ENCODE measurements around the gene RAB6B.

The RAB6B gene

DNA sequence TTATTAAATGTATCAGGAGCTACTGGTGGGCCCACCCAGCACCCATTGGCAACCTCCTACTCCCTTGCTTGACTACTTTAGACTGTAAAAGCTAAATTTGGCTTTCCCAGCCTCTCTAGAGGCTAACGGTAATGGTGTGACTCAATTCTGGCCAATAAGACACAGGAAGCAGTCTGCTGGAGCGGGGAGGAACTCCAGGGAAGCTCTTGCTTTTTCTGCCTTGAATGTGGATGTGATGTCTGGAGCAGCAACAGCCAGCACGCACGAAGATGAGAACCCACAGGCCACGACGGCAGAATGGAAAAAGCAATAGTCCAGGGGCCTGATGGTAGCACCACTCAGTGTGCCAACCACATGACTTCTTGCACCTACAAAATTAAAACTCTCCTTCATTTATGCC, 39.9 kb downstream of the RAB6B start:
- ChIA-PET CTCF (interaction anchor here (1.0 to 1.4 kb wide), 2 partner anchors 9 to 12 kb away, joined by 3 read pairs; no protein-coding TSS in a partner anchor), POLR2A (no interaction called here)
- no peak for DNase-seq (ENCODE audit: extremely low spot score)
- no peak for TF ChIP-seq CTCF (IDR thresholded peaks at IDR 0.05; ENCODE audit: control extremely low read depth, extremely low read depth, low read depth, missing control alignments)

- TF ChIP-seq CTCF (IDR thresholded peaks at IDR 0.05; ENCODE audit: control extremely low read depth, extremely low read depth, low read depth, missing control alignments), result no peak
- POLR2A ChIA-PET, result no interaction called here
- CTCF ChIA-PET, result interaction anchor here (1.4 kb wide), 1 partner anchor 11 kb away, joined by 3 read pairs; no protein-coding TSS in a partner anchor
- DNase-seq (ENCODE audit: extremely low spot score), result no peak
These were observed 40.7 kb downstream of the RAB6B start for GRCh38 chr3:133855002-133855370.

DNA sequence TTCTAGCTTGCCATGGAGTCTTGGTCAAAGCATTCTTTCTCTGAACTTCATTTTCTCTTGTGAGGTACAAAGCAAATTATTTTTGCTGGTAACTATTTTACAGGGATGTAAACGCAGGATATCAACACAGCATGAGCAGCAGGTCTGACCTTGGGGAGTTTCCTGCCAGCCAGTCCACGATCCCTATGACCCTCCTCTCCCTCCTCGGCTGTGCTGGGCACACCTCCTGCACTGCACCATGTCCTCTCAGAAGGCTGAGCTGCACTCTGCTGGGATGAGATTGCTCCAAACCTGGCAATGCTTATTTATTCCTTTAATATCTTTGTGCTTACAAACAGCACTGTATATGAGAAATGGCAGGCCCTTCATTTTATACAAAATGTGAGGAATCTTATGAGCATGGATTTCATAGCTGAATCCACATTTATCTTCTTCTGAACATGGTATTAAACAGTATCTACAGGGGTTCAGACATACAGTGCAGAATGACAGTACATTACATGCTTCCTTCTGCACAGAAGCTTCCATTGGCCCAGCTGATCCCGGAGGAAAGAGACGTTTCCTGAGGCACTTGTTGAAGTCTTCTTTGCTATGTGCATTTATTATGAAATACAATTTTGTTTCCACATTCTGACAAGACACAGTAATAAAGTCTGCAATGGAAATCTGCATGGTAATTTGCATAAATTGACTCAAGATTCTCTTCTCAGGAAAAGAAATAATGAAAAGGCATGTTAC, 41.2 kb downstream of the RAB6B start:
- POLR2A ChIA-PET, result no interaction called here
- DNase-seq (ENCODE audit: extremely low spot score), result no peak
- TF ChIP-seq CTCF (IDR thresholded peaks at IDR 0.05; ENCODE audit: control extremely low read depth, extremely low read depth, low read depth, missing control alignments), result no peak
- CTCF ChIA-PET, result interaction anchor here (1.4 kb wide), 1 partner anchor 10 kb away, joined by 3 read pairs; no protein-coding TSS in a partner anchor

DNA sequence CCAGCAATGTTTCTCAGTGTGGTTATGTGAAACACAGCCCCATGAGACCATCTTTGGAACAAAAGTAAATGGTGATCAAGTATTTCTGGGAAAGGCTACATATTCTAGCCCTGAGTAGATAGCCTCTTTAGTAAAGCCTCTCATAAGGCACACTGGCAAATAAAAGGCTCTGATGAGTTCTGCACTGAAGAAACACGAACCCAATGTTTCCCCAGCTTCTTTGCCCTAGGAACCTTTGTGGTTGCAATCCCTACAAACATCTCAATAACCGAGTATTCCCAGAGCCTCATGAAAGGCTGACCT, 41.8 kb downstream of the RAB6B start:
- DNase-seq (ENCODE audit: extremely low spot score), result no peak

DNA sequence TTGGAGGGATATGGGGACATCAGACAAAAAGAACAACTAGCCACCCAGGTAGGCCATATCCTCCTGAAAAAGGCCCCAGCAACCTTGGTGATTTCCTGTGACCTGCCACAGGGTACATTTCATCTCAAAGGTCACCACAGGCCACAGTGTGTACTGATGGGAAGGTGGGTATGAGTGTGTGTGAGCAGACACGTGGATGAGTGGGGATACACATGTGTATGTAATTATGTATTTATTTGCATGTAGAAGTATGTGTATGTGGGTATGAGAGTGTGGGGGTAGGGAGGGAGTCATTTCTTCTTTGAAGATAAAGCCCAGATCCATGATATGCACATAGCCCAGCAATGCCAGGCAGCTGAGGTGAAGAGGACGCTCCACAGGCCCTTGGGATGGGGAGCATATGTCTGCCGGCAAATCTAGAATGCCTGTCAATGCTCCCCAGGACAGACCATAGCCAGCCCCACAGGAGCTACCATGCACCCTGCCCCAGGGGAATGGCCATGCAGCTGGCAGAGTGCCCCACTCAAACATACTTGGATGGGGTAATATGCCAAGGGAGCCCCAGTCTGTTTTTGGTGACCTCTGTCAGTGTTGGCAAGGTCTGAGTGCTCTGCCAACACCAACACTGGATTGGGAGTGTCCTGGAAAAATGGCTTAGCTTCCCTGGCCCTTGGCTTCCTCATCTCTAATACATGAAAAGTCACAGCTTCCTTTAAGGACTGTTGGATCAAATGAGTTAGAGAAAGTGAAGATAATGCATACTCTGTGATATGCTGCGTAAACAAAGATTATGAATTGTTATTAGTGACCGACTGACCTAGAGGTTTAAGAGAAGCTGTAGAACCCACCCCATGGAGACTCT, 42.4 kb downstream of the RAB6B start:
- DNase-seq (ENCODE audit: extremely low spot score), result no peak
- ChIA-PET POLR2A (no interaction called here), CTCF (no interaction called here)
- no peak for TF ChIP-seq CTCF (IDR thresholded peaks at IDR 0.05; ENCODE audit: control extremely low read depth, extremely low read depth, low read depth, missing control alignments)

More for the DNA sequence above, 41.8 kb downstream of the RAB6B start:
- TF ChIP-seq CTCF (IDR thresholded peaks at IDR 0.05; ENCODE audit: control extremely low read depth, extremely low read depth, low read depth, missing control alignments), result no peak
- ChIA-PET POLR2A (no interaction called here), CTCF (no interaction called here)

DNA sequence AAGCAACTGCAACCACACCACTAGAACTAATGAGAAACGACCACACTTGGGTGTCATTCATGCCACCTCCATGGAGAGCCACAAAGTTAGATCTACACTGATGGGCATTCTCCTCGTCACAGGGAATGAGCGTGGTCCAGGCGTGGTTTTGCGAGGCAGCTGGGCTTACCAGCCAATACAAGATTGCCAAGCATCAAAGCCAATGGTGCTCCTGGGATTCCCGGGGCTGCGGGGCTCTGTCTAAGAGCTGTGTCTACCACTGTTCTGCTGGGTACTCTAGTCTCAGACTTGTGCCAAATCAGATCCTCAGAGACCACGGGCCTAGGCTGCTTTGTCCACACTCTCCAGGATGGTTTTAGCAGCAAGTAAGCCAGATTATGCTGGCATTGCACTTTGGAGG, 43.8 kb downstream of the RAB6B start:
- no peak for TF ChIP-seq CTCF (IDR thresholded peaks at IDR 0.05; ENCODE audit: control extremely low read depth, extremely low read depth, low read depth, missing control alignments)
- POLR2A ChIA-PET, result no interaction called here
- CTCF ChIA-PET, result no interaction called here
- no peak for DNase-seq (ENCODE audit: extremely low spot score)
